HG03469 (cell line): ENCODE measurements around the gene ZIK1.

Experiments
- ATAC-seq: cut with Tn5 transposase; IDR thresholded peaks from one replicate; pipeline ENCODE4 v1.9.1; 2021; ENCODE audit warnings: mild to moderate bottlenecking, moderate library complexity, moderate number of reproducible peaks; ENCODE audit not compliant: unreplicated experiment

ZIK1 gene

DNA sequence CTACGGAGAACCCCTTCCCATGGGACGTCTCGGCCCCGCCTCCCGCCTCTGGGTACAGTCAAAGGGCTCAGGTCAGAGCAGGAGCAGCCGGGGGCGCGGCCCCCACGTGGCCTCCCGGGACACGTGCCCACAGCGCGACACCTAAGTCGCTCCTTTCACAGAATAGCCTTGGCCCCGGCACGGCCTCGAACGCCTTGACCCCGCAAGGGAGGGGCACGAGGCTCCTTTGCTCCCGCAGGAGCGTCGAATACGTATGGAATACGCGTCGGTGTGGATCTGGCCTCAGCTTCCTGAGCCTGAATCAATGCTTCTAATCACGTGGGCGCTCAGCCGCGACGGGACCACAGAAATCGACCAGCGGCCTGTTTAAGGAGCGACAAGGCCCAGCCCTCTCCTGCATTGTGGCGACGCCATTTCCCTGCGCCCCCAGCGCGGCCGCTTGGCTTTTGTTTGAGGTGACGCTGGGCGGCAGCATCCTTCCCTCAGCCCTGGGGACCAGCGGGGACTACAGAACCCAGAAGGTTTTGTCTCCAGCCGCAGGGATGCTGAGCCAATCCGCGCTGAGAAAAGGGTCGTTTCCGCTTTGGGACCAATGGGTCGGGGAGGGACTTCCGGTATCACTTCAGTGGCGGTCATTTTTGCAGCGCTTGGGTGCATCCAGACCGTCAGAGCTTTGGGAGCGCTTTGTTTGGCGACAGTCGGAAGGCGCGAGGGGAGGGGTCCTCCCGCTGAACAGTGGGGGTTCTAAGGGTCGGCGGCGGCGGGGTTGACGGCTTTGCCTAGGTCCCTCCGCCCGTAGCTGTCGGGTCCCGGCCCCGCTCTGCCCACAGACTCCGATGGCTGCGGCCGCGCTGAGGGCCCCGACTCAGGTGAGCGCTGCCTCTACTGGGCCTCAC is at the start of gene ZIK1:
TSS of gene ZIK1 (plus strand) at position 625 of the 896 bp plus-strand sequence. CDS start at position 837, 212 bp downstream.
- peak; percentile 55 for ATAC-seq

DNA sequence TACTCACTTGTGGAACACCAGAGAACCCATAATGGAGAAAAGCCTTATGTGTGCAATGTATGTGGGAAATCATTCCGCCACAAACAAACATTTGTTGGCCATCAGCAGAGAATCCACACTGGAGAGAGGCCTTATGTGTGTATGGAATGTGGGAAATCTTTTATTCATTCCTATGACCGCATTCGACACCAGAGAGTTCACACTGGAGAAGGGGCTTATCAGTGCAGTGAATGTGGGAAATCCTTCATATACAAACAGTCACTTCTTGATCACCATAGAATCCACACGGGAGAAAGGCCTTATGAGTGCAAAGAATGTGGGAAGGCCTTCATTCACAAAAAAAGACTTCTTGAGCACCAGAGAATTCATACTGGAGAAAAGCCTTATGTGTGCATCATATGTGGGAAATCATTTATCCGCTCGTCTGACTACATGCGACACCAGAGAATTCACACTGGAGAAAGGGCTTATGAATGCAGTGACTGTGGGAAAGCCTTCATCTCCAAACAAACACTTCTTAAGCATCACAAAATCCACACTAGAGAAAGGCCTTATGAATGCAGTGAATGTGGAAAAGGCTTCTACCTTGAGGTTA is 45.9 kb upstream of the ZIK1 start:
- no peak for ATAC-seq

DNA sequence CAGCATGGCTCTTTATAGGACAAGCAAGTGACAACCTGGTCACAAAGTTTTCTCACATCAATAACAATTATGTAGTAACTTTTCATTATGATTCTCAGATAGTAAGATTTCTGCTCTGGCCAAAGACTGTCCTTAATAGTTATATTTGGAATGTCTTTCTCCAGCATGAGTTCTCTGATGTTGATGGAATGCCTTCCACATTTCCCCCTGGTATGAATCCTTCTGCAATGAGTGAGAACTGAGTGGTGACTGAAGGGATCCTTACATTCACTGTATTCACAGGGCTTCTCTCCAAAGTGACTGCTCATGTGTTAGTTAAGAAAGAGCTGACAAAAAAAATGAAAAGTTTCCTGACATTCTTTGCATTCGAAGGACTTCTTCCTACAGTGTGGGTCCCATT is 37.4 kb upstream of the ZIK1 start:
- ATAC-seq: no peak

GRCh38 chr19:57552432-57552831 is 31.5 kb upstream of the ZIK1 start:
- no peak for ATAC-seq

GRCh38 chr19:57557659-57558058 is 26.3 kb upstream of the ZIK1 start:
- ATAC-seq: no peak

DNA sequence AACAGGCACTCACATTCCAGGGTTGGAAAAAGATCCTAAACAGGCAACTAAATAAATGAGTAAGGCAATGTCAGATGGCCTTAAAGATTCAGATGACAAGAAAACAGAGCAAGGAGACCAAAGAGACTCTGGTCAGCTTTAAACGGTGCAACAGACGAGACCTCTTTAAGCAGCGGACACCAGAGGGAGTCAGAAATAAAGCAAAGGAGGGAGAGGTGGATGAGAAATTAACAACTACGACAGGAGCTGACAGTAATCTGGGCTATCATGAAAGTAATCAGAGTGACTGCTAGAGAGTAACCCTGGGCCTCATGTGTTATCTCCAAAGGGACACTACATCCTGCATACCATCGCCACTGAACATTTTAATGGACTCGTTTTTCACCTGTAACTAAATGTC is 25.4 kb upstream of the ZIK1 start:
- no peak for ATAC-seq

DNA sequence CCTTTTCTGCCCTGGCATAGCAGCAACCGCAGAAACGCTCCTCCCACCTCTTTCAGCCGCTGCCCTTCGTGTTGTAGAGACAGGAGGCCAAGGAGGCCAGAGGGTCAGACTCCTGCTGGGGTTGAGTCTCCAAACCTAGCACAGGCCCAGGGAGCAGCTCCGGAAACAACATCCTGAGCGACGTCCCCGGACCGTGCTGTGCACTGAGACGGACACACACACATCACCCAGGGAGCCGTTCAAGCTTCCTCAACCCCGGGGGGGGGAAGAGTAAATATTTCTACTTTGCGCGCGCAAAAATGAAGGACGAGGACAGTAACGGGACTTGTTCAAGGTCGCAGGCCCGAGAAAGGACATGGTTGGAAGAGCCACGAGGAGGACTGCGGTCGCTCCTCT is 24.9 kb upstream of the ZIK1 start:
- no peak for ATAC-seq

GRCh38 chr19:57559404-57560025 is 24.4 kb upstream of the ZIK1 start, which contains the start of gene ZNF550:
Gene ZNF550 (minus strand): TSS chr19:57559863. CDS start chr19:57559682, 181 bp downstream.
- ATAC-seq: no peak

DNA sequence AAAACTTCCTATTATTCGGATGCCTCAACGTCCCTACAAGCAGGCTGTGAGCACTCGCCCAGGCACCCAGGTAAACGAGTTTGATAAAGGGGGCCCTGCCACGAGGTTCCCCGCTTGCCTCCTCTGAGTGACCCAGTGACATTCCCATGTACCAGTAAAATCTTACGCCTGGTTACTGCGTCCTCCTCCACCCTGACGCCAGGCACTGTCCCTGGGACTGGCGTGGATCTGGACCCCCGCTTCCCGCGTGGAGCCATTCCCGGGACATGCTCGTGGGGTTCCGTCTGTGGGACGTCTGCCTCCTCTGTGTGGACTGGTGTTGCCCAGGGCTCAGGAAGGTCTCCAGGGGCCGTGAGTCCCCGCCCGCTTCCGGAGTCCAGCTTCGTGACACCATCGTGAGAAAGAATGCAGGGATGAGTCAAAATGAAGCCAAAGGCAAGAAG is 23.9 kb upstream of the ZIK1 start:
- ATAC-seq: no peak

GRCh38 chr19:57563547-57563946 is 20.4 kb upstream of the ZIK1 start:
- no peak for ATAC-seq

DNA sequence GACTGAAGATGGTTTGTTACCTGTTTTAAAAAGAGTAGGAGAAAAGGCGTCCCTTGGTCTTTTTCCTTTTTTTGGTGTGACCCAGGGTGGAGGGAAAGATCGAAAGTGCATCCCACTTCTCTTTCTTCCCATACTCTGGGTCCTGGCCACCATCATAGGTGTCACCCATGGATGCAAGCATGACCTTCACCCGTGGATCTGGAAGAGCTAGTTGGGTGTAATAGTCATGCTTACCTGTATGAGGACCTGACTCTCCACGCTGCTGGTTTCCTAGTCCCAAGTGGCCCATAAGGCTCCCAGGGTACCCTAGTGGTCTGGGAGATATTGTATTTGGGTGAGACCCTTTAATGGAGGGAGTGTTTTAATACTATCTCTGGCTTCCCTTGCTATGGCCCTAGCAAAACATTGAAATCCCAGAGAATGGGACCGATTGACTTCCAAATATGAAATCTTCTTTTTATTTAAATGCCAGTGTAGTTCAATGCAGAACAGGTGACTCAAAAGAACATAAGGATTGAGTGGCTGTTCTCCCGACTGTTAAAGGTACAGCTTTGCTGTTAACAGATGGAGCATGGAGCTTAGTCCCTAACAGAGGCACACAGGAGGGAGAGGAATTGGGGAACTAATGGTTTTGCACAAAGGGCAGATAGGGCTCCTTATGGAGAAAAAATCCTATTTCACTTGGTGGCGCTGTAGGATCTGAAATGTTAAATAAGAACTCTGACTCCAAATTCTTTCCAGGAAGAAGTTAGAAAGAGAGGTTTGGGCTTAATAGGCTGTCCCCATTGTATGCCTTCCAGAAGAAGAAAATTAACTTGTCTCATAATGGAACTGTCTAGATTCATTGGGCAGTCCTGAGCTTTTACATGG is 17.3 kb upstream of the ZIK1 start:
- ATAC-seq: no peak

DNA sequence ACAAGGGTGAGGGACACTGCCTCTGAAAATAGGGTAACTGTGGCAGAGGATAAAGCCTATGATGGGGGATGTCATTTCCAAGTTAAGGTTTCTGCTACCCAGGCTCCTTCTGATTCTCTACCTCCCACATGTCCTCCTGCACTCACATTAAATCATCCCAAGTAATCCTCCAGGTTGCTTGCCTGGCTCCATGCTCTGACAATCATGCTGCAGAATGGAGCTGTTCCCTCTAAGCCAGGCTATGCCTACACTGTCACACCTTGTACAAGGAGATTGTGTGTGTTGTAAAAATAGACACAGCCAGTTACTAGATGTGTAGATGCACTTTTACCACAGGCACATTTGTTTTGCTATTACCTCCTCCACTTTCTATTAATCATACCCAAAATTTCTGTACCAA is 13.2 kb upstream of the ZIK1 start:
- no peak for ATAC-seq

- ATAC-seq: no peak
These were observed 11.5 kb upstream of the ZIK1 start for GRCh38 chr19:57572415-57572947.

- ATAC-seq: no peak
These were observed 7.3 kb upstream of the ZIK1 start for GRCh38 chr19:57576661-57577060.

- ATAC-seq: peak; percentile 70
These were observed 5.3 kb upstream of the ZIK1 start, which contains the start of gene ZNF416 for GRCh38 chr19:57578487-57579205. Gene ZNF416 (minus strand): TSS chr19:57578911. CDS start chr19:57578704, 207 bp downstream.

DNA sequence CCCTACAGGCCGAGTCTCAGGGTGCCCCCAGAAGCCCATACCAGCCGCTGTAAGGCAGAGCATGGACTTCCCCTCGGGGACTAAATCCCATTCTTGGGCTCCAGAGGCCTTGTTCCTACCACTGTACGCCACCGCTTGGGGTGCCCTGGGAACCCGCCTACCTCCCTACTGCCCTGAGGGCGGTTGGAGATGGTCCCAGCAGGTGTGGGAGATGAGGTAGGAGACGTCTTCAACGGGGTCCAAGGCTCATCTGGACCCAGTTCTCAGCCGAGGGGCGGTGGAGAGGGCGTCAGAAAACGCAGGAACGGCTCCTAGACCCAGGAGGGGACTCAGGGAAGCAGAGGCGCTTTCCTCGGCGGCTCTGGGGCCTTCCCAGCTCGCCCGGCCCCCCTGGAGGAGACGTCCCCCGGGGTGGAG is 833 bp upstream of the ZIK1 start:
- ATAC-seq: no peak

GRCh38 chr19:57587529-57587928 is 3.6 kb downstream of the ZIK1 start:
- no peak for ATAC-seq

GRCh38 chr19:57599377-57599760 is 15.4 kb downstream of the ZIK1 start:
- no peak for ATAC-seq

DNA sequence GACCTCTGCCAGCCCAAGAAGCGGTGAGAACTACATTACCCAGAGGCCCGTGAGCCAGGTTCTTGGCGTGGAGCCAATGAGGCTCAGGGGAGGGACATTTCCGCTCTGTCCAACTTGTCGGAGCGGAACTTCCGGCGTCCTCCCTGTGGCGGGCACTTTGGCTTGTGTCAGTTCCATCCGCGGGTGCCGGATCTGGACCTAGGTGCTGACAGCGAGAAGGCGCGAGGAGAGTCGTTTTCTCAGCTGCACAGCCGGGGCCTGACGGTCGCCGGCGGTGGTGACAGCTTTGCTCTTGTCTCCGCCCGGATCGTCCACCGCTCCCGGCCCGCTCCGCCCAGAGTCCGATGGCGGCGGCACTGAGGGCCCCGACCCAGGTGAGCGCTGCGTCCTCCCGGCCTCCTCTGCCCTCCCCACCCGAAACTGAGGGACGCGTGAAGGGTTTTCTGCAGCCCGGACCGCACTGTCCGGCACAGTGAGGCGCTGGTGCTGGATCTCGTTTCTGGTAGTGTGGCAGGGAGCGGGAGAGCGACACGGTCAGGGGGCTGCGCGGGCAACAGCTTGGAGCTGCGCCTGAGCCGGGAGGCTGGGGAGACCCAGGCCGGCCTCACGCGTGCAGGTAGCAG is 15.9 kb downstream of the ZIK1 start, which contains the start of gene ZNF530:
TSS of gene ZNF530 (plus strand) at position 125 of the 623 bp plus-strand sequence. CDS start 4,461 bp downstream, outside the sequence.
- ATAC-seq: peak; percentile 85
